GM11168 (cell line): Measurements from ENCODE around the gene OSBPL5.

Experiments
- in situ Hi-C: fragments of 300-500 bp; cut with MboI; formaldehyde crosslinking; loops from one replicate; pipeline ENCODE4 v1.12.0; 2022; ENCODE audit warnings: low sequenced_read_pairs; ENCODE audit not compliant: unreplicated experiment

Gene OSBPL5

GRCh38 chr11:3152471-3153110, 12.5 kb downstream of the OSBPL5 start:
- in situ Hi-C loops: no loop called here

DNA sequence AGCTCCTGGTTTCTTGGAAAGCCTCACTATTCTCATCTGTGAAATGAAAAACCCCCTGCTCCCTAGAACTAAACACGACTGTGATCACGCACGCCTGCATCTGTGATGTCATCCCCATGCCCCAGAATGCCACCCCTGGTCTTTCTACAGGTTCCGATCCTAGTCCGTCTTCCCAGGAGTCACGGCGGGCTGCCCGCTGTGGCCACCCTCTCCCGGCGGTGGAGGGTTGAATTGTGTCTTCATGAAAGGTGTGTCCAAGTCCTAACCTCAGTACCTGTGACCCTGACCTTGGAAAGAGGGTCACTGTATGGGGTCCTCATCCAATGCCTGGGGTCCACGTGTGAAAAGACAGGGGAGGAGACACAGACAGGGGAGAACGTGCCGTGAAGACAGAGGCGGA, 14.4 kb downstream of the OSBPL5 start:
- in situ Hi-C loops: no loop called here

GRCh38 chr11:3149852-3150188, 15.3 kb downstream of the OSBPL5 start:
- in situ Hi-C loops: no loop called here

DNA sequence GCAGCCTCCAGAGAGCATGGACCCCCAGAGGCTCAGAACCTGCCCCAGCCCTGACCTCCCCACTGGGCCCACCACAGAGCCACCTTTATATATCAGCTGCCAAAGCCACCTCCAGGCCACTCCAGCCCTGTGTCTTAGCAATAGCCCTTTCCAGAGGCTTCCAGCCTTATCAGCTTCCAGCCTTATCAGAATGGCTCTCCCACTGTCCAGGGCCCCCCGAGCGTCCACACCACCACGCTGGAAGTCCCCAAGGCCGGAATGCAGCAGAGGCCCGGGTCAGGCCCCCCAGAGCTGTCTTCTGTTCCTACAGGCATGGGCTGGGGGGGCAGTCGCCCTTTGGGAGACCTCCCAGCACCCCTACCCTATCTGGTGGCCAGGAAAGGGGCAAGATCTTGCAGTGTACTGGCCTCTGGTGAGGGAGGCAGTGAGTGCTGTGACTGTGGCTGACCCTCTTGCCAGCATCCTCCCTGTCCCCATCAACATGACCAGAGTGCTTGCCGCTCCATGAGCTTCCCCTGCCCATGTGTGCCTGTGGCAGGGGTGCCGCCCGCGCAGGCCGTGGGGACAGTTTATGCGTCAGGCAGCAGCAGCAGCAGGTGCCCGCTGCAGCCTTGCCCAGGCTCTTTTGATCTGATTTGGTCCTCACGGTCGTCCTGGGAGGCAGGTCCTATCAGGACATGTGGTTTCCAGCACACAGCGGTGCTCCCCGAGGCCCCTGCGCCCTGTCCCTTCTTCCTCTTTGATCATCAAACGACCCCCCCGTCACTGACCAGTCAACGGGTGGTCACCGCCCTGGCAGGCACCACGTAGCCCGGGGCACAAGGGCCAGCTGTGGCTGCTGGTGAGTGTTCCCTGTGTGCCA, 15.9 kb downstream of the OSBPL5 start:
- in situ Hi-C loops: no loop called here

DNA sequence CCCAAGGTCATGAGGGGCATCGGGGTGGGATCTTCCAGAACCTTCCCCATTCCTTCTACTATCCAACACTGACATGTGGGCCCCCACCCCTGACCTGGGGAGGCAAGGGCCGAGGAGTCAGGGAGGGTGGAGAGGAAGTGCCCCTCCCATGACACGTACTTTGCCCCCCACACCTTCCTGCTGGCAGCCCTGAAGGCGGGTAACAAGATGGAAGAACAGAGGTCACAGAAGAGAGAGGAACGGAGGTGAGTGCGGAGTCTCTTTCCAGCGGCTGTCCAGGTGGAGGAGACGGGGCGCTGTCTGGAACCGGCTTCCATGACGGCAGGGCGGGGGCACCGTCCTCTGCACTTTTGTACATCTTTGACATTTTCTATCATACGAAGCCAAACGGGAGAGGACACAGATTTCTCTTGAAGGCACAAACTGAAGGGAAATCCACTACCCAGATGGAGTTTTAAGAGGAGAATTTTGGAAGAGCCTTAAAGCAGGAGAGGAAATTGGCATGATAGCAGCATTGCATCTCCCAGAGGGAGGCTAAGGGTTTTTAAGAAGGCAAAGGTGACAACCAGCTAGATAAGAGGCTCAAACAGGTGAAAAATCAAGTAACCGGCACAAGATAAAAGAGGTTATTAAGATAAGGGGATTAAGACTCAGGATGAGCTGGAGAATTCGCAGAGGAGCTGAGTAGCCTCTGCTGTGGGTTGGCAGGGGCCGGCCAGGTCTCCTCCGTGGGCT, 16.7 kb downstream of the OSBPL5 start:
- in situ Hi-C loops: no loop called here

GRCh38 chr11:3147626-3148025, 17.5 kb downstream of the OSBPL5 start:
- in situ Hi-C loops: no loop called here

- in situ Hi-C loops: no loop called here
These were observed 17.9 kb downstream of the OSBPL5 start for GRCh38 chr11:3147257-3147619.

DNA sequence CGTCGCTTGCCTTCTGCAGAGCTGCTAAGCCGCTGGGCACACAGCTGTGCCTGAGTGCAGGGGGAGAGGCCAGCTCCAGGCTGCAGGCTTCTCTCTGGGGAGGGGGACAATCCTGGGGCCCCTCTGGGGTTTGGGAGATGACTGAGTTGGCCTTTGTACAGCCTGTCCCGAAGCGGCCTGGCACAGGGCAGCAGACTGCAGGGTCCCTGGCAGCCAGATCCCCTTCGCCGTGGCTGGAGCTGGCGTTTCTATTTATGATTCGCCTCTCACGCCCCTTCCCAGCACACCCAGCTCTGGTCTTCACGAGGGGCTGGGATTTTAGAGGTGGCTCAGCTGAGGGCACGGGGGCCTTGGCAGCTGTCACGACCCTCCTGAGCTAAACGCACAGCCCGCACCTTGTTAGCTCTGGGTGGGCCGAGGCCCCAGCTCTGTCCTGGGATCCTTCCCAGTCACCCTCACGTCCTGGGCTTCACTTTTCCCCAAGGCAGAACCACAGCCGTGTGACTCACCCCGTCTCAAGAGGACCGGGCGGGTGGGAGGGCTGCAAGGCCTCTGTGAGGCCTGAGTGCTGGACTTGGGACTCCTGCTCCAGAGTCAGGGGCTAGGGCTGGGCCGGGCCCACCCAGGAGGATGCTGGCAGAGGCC, 18.4 kb downstream of the OSBPL5 start:
- in situ Hi-C loops: no loop called here

- in situ Hi-C loops: no loop called here
These were observed 19.9 kb downstream of the OSBPL5 start for GRCh38 chr11:3145206-3145520.

DNA sequence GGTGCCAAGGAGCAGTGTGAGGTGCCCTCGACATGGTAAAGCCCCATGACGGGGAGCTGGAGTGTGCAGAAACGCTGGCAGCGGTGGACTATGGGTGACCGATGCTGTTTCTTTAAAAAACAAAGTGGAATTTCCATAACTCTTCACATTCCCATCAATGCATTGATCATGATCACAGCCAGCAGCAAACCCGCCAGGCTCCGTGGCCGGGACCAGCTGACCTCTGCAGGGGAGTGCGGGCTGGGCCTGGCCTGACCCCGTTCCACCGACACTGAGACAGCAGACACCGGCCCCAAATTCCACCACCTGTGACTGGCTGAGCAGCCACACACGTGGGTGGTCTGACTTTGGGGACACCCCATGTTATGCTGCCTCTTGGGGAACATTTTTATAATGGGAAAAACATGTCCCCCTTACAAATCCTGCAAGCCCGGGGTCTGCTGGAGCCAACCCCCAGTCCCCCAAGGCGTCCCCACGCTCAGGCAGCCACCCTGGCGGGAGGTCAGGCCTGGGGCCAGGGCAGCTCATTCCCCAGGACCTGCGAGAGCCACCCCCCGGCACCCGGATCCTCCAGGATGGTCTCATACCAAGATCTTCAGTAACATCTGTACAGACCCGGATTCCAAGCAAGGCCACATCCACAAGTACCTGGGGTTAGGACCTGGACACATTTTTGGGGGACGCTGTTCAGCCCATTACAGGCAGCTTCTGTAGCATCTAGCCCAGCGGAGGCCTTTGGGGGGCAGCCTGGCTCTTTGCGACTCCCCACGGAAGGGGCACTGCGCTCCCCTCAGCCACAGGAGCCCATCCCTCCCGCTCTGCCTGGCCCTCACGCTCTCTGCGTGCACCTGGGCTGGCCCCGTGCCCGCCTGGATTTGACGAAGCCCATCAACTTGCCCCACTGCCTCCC, 20.6 kb downstream of the OSBPL5 start:
- in situ Hi-C loops: no loop called here

DNA sequence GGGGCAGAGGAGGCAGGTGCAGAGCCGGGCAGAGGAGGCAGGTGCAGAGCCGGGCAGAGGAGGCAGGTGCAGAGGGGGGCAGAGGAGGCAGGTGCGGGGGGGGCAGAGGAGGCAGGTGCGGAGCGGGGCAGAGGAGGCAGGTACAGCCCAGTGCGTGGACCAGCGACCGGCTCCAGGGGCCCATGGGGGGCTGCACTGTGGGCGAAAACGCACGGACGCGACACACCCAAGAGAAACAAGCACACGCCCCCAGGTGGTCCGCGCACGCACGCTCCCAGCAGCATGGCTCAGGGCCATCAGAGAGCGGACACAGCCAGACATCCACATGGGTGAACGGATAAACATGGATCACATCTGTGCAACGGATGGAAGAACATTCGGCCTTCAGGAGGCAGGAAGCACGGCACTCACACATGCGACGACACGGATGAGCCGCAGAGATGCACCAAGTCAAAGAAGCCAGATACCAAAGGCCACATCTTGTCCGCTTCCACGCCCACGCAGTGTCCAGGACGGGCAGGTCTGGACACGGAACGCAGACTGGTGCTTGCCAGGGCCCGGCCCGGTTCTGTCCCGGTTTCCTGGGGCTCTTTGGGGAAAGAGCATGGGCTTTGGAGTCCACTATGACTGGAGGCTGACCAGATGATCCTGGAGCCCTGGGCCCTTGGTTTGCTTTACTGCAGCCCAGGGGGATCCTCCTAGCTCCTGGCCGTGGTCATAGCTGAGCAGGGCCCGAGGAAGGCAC, 21.8 kb downstream of the OSBPL5 start:
- in situ Hi-C loops: no loop called here

DNA sequence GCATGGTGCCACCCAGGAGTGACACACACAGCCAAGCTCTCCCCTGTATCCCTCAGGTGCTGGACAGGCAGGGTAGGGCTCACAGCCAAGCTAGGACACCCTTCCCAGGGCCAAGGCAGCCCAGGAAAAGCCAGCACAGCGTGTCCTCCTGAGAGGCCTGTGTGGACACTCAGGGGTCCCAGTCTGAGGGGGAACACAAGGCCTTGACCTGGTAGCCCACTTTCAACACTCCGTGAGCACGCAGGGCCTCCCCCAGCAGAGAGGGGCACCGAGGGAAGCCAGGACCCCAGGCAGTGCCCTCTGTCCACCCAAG, 24.9 kb downstream of the OSBPL5 start:
- in situ Hi-C loops: no loop called here

DNA sequence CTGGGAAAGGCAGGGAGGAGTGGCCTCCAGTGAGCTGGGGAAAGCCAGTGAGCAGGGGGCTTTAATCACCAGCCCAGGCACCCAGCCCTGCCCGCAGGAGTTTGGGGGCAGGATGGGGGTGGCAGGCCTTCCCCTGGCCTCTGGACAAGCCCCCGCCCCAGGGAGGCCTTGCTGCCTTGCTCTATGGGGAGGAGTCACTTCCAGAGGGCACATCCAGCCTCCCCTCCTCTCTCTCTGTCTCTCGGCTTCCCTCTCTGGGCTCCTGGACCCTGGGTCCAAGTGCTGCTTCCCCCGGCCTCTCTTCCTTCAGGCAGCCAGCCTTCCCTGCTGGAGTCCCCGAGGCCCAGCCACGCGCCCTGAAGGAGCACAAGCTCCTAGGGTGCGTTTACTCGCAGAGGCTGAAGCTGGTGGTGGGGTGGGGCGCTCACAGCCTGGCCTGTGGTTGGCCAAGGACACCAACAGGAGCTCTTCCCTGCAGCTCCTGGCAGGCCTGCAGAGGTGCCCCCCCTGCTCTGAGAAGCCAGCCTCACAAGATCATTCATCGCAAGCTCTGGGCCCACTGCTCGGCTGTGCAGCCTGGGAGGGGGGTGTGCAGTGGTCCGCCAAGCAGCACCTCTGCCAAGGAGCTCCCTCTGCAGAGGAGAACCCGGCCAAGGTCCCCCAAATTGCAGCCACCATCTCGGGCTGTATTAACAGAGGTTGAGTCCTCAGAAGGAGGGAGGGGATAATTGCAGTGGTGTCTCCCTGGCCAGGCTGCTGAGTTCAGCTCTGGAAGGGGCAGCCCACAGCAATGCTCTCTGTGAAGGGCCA, 25.4 kb downstream of the OSBPL5 start:
- in situ Hi-C loops: no loop called here

DNA sequence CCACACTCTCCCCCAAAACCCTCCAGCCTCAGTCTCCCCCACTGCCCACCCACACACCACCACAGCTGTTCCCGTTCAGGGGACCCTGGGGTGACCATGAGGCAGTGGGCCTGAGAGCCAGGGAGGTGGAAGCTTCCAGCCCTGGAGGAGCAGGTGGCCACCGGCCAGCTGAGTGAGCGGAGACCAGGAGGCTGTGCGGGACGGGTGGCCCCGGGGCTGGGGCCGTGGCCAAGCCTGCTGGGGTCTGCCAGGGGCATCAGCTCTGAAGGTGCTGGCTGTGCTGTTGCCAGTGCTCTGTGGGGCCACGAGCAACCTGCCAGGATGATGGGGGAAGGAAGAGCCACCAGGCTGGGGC, 26.0 kb downstream of the OSBPL5 start:
- in situ Hi-C loops: no loop called here

DNA sequence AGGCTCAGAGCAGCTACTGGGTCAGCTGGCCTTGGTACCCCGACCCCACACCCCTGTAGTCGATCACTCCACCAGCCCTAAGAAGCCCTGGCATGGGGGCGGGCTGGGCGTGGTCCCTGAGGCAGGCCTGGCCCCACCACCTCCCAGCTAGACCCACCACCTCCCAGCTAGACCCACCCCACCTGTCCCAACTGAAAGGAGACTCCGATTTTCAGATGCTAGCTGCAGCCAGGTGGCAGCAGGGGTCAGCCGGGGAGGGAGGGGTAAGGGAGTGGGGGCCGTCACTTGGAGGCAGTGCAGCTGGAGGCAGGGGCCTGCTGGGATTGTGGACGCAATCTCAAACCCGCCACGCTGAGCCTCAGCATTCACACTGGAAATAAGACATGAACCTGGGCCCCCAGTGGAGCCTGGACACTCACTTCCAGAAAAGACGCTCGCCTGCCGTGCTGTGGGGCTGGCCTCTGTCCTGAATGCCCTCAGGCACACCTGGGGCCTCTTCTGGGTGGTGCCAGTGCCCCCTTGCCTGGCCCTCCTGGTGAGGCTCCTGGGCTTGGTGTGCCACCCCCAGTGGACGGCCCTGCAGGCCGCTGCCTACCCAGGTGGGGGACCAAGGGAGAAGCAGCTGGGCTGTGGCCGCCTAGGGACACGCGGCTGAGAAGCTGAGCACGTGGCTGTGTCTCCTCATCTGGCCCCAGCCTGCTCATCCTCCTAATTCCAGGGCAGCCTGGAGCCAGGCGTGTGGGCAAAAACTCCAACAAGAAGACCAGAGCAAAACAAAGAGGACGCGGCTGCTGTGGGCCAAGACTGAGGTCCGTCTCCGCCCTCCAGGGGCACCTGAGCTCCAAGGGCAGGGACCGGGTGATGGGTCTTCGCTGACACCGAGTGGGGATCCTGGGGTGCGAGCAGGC, 26.7 kb downstream of the OSBPL5 start:
- in situ Hi-C loops: no loop called here

DNA sequence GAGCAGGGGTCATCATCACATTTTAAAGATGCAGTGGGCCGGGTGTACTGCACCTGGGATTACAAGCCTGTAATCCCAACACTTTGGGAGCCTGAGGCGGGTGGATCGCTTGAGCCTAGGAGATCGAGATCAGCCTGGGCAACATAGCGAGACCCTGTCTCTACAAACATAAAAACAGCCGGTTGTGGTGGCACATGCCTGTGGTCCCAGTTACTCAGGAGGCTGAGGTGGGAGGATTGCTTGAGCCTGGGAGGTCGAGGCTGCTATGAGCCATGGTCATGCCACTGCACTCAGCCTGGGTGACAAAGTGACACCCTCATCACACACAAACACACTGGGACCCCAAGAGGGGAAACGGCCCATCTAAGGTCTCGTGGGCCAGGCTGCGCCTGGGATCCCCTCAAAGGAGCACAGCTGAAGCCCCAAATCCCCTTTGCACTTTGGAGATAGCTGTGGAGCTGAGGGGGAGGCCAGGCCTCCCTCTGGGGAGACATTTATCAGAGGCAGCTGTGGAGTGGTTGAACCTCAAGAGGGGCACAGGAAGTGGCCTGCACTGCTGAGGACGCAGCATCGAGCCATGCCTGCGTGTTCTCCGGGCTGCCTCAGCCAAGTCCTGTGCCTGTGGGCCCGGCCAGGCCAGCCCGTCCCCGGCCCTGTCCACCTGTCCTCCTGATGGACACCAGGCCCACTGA, 27.5 kb downstream of the OSBPL5 start:
- in situ Hi-C loops: no loop called here
